ENCODE results near the gene CIPC. TPM values are rescaled to one million over a fixed set of nuclear protein-coding genes. Genes with fewer than 3 reads are reported as not detected.

CIPC gene
- total and polyA plus RNA-seq, 2 of the 13 experiments (the other 11 are each of a cell fraction or from before 2014, with no cell fraction given): 7.6 to 13.9 TPM

GRCh38 chr14:77083082-77083481 is 15.0 kb upstream of the CIPC start (continued):
- TF ChIP-seq REST (IDR thresholded peaks at IDR 0.05; ENCODE audit: borderline replicate concordance in 1 of 2, low read depth in 1 of 2, low read length in 2 of 2) (no peak), ZNF142 (CRISPR knock-in tag; IDR thresholded peaks at IDR 0.05) (no peak), RFX3 (CRISPR knock-in tag; IDR thresholded peaks at IDR 0.05) (no peak), GMEB1 (CRISPR knock-in tag; IDR thresholded peaks at IDR 0.05; ENCODE audit: borderline replicate concordance) (no peak), U2AF2 (IDR thresholded peaks at IDR 0.05; ENCODE audit: low read depth, low read length) (no peak)
